Prostate gland (tissue), 2 donors: ENCODE data around the gene HOXC6. TPM values are rescaled to one million over a fixed set of nuclear protein-coding genes. Genes with fewer than 3 reads are reported as not detected.

Source experiments
- DNase-seq: peaks from one replicate; pipeline ENCODE4 v3.0.0-alpha.2; 2019; ENCODE audit warnings: low spot score
- H3K27ac ChIP-seq, 2 donors: fragments of 200-600 bp; sonication (generic); 2 replicates each; pipeline ENCODE4 v1.5.1; 2017 to 2019
- H3K27me3 ChIP-seq: fragments of 200-600 bp; sonication (generic); replicated peaks from 2 replicates; pipeline ENCODE4 v1.5.1; 2019; ENCODE audit not compliant: insufficient read depth
- H3K36me3 ChIP-seq, 2 donors: fragments of 200-600 bp; sonication (generic); 1 replicate in 1 of 2; 2 replicates in 1 of 2; pipeline versions ENCODE4 v1.5.1 to v1.8.1; 2017 to 2019
- H3K4me1 ChIP-seq: fragments of 200-600 bp; sonication (generic); replicated peaks from 2 replicates; pipeline ENCODE4 v1.5.1; 2019
- H3K4me3 ChIP-seq, 2 donors: fragments of 200-600 bp; sonication (generic); 2 replicates each; pipeline ENCODE4 v1.5.1; 2017 to 2019
- H3K9me3 ChIP-seq: fragments of 200-600 bp; sonication (generic); 2 replicates; pipeline ENCODE4 v1.5.1; 2017
- CTCF ChIP-seq, 4 experiments: fragments of 200-600 bp in 2 of 4; fragments of 450-650 bp in 2 of 4; sonication (generic) in 2 of 4; IDR thresholded peaks; 1 replicate in 3 of 4; 2 replicates in 1 of 4; pipeline ENCODE4 v1.5.1; 2016 to 2019; ENCODE audit warnings: antibody characterized with exemption in 4 of 4, mild to moderate bottlenecking in 2 of 4, moderate library complexity in 2 of 4
- POLR2A ChIP-seq: fragments of 450-650 bp; IDR thresholded peaks from one replicate; pipeline ENCODE4 v1.6.1; 2016; ENCODE audit warnings: antibody characterized with exemption, mild to moderate bottlenecking
- POLR2AphosphoS5 ChIP-seq: sonication (generic); formaldehyde crosslinking; IDR thresholded peaks from one replicate; pipeline ENCODE4 v1.6.1; 2017; ENCODE audit warnings: antibody characterized with exemption
- WGBS: methylation state at CpG from one replicate; pipeline ENCODE4 v1.1.5; 2018; 5-methylcytosine and 5-hydroxymethylcytosine counted together
- intact Hi-C: fragments of 100-400 bp; cut with DNase I; formaldehyde crosslinking; loops from one replicate; pipeline ENCODE4 v1.14.2; 2022
- total RNA-seq, 2 donors: library from RNA; depleted of rRNA; stranded (reverse); fragments of >200 nt; gene quantifications; one replicate each; pipeline ENCODE4 v1.1.0, GENCODE V29; 2016

The HOXC6 gene
- total RNA-seq, 2 donors from 2014 or later: 1.3 TPM; not detected in 1

- no peaks in the 10 kb centered on the region for H3K4me1 ChIP-seq
- peaks cover 75% of the 10 kb centered on the region for H3K27me3 ChIP-seq
- WGBS: 4% methylated on average over 55 of the region's 55 CpGs
- TF ChIP-seq POLR2A: no peak
- TF ChIP-seq CTCF (IDR thresholded peaks at IDR 0.05): no peak
- no peak for TF ChIP-seq POLR2AphosphoS5
- no peak within 1 kb of the TSS for H3K4me3 ChIP-seq
- H3K9me3 ChIP-seq: no peaks in the 10 kb centered on the region
- intact Hi-C loops: no loop called here
- no peaks in the 10 kb centered on the region for H3K36me3 ChIP-seq
- no peak within 1 kb of the TSS for H3K27ac ChIP-seq
- no peak for DNase-seq
Measured at GRCh38 chr12:53984901-53985691, 43.1 kb upstream of the HOXC6 start, which contains the start of gene HOXC10. Gene HOXC10 (plus strand): TSS chr12:53985146. CDS start chr12:53985260, 114 bp downstream.

- Histone ChIP-seq H3K9me3 (no peaks in the 10 kb centered on the region), H3K27me3 (peaks cover 76% of the 10 kb centered on the region), H3K4me3 (no peak overlapping the region), H3K27ac (no peak overlapping the region), H3K36me3 (no peaks in the 10 kb centered on the region), H3K4me1 (no peaks in the 10 kb centered on the region)
- no peak for DNase-seq
- intact Hi-C loops: no loop called here
- TF ChIP-seq POLR2A (no peak), CTCF (IDR thresholded peaks at IDR 0.05) (no peak), POLR2AphosphoS5 (no peak)
- 12% methylated on average over 21 of the region's 21 CpGs for WGBS
Measured at GRCh38 chr12:53985692-53985993, 42.6 kb upstream of the HOXC6 start.

- Histone ChIP-seq H3K4me1 (no peaks in the 10 kb centered on the region), H3K36me3 (no peaks in the 10 kb centered on the region), H3K9me3 (no peaks in the 10 kb centered on the region), H3K27ac (no peak overlapping the region), H3K4me3 (no peak overlapping the region), H3K27me3 (peaks cover 81% of the 10 kb centered on the region)
- DNase-seq: no peak
- 7% methylated on average over 50 of the region's 50 CpGs for WGBS
- TF ChIP-seq POLR2AphosphoS5 (no peak), CTCF (IDR thresholded peaks at IDR 0.05) (no peak), POLR2A (no peak)
- intact Hi-C loops: no loop called here
Measured at GRCh38 chr12:53985994-53986685, 42.1 kb upstream of the HOXC6 start.

GRCh38 chr12:53986686-53987483 lies 41.4 kb upstream of the HOXC6 start:
- Histone ChIP-seq H3K4me1 (no peaks in the 10 kb centered on the region), H3K27me3 (peaks cover 80% of the 10 kb centered on the region), H3K27ac (no peak overlapping the region), H3K9me3 (no peaks in the 10 kb centered on the region), H3K36me3 (no peaks in the 10 kb centered on the region), H3K4me3 (no peak overlapping the region)
- intact Hi-C loops: no loop called here
- DNase-seq: no peak
- 60% methylated on average over 21 of the region's 21 CpGs for WGBS
- TF ChIP-seq CTCF (IDR thresholded peaks at IDR 0.05): no peak
- TF ChIP-seq POLR2AphosphoS5: no peak
- TF ChIP-seq POLR2A: no peak
